ENCODE data around the gene MRPL23. TPM values are rescaled to one million over a fixed set of nuclear protein-coding genes. Genes with fewer than 3 reads are reported as not detected.

Gene MRPL23
- total RNA-seq, 1 experiment from 2014 or later: 109 TPM

- CTCF ChIA-PET: no interaction called here
Measured at GRCh38 chr11:1997755-1998154, 50.6 kb downstream of the MRPL23 start, which contains the start of gene H19. H19 (minus strand) TSS chr11:1997842.

GRCh38 chr11:1998290-1998689 is 51.2 kb downstream of the MRPL23 start:
- Mint-ChIP-seq H3K4me3 (ENCODE audit: low read depth, unreplicated experiment) (no peak overlapping the region), H3K27ac (ENCODE audit: unreplicated experiment) (no peak overlapping the region), H3K4me1 (ENCODE audit: low read depth, unreplicated experiment) (no peaks in the 10 kb centered on the region), H3K27me3 (ENCODE audit: unreplicated experiment) (no peaks in the 10 kb centered on the region), H3K36me3 (ENCODE audit: insufficient read depth, unreplicated experiment) (no peaks in the 10 kb centered on the region), H3K9me3 (ENCODE audit: low read depth, unreplicated experiment) (no peaks in the 10 kb centered on the region)
- intact Hi-C loops (cut with micrococcal nuclease; ENCODE audit: unreplicated experiment): no loop called here
- TF ChIP-seq CTCF (IDR thresholded peaks at IDR 0.05; ENCODE audit: unreplicated experiment): no peak
- BruUV-seq (replicated peaks): no TSS peak
- no peak for DNase-seq
- CTCF ChIA-PET: no interaction called here

More at GRCh38 chr11:1997755-1998154, 50.6 kb downstream of the MRPL23 start, which contains the start of gene H19:
- no TSS peak for BruUV-seq (replicated peaks)
- intact Hi-C loops (cut with micrococcal nuclease; ENCODE audit: unreplicated experiment): no loop called here
- Mint-ChIP-seq H3K36me3 (ENCODE audit: insufficient read depth, unreplicated experiment) (no peaks in the 10 kb centered on the region), H3K4me1 (ENCODE audit: low read depth, unreplicated experiment) (no peaks in the 10 kb centered on the region), H3K27me3 (ENCODE audit: unreplicated experiment) (no peaks in the 10 kb centered on the region), H3K4me3 (ENCODE audit: low read depth, unreplicated experiment) (no peak within 1 kb of the TSS), H3K27ac (ENCODE audit: unreplicated experiment) (no peak within 1 kb of the TSS), H3K9me3 (ENCODE audit: low read depth, unreplicated experiment) (no peaks in the 10 kb centered on the region)
- no peak for TF ChIP-seq CTCF (IDR thresholded peaks at IDR 0.05; ENCODE audit: unreplicated experiment)
- DNase-seq: no peak

GRCh38 chr11:1998861-1999260 is 51.7 kb downstream of the MRPL23 start:
- Mint-ChIP-seq H3K4me3 (ENCODE audit: low read depth, unreplicated experiment) (no peak overlapping the region), H3K9me3 (ENCODE audit: low read depth, unreplicated experiment) (no peaks in the 10 kb centered on the region), H3K27ac (ENCODE audit: unreplicated experiment) (no peak overlapping the region), H3K36me3 (ENCODE audit: insufficient read depth, unreplicated experiment) (no peaks in the 10 kb centered on the region), H3K4me1 (ENCODE audit: low read depth, unreplicated experiment) (no peaks in the 10 kb centered on the region), H3K27me3 (ENCODE audit: unreplicated experiment) (no peaks in the 10 kb centered on the region)
- no peak for TF ChIP-seq CTCF (IDR thresholded peaks at IDR 0.05; ENCODE audit: unreplicated experiment)
- BruUV-seq (replicated peaks): no TSS peak
- intact Hi-C loops (cut with micrococcal nuclease; ENCODE audit: unreplicated experiment): no loop called here
- no peak for DNase-seq
- CTCF ChIA-PET: interaction anchor here (0.6 kb wide), 1 partner anchor 346 kb away, joined by 3 read pairs; no protein-coding TSS in a partner anchor

- no TSS peak for BruUV-seq (replicated peaks)
- no peak for DNase-seq
- Mint-ChIP-seq H3K4me3 (ENCODE audit: low read depth, unreplicated experiment) (no peak overlapping the region), H3K27me3 (ENCODE audit: unreplicated experiment) (no peaks in the 10 kb centered on the region), H3K27ac (ENCODE audit: unreplicated experiment) (no peak overlapping the region), H3K36me3 (ENCODE audit: insufficient read depth, unreplicated experiment) (no peaks in the 10 kb centered on the region), H3K4me1 (ENCODE audit: low read depth, unreplicated experiment) (no peaks in the 10 kb centered on the region), H3K9me3 (ENCODE audit: low read depth, unreplicated experiment) (no peaks in the 10 kb centered on the region)
- no peak for TF ChIP-seq CTCF (IDR thresholded peaks at IDR 0.05; ENCODE audit: unreplicated experiment)
- intact Hi-C loops (cut with micrococcal nuclease; ENCODE audit: unreplicated experiment): no loop called here
- CTCF ChIA-PET: interaction anchor here (0.7 to 3.1 kb wide), 7 partner anchors 120 to 456 kb away, joined by 3 to 28 read pairs (median 19); no protein-coding TSS in a partner anchor
Measured at GRCh38 chr11:2002042-2002776, 55.1 kb downstream of the MRPL23 start.
